ENCODE measurements around the gene METRN.

Gene METRN

GRCh38 chr16:693364-693763, 21.6 kb upstream of the METRN start:
- no peak for DNase-seq

GRCh38 chr16:693766-694165, 21.2 kb upstream of the METRN start:
- peak in 4 of 6 experiments; percentile 22 to 40 (median 31) for DNase-seq

GRCh38 chr16:694187-694862, 20.6 kb upstream of the METRN start:
- DNase-seq, result peak in 2 of 6 experiments; percentile 25 to 56

GRCh38 chr16:694863-695354, 20.0 kb upstream of the METRN start:
- no peak for DNase-seq

GRCh38 chr16:695355-696089, 19.4 kb upstream of the METRN start:
- DNase-seq, result peak; percentile 61 to 84 (median 71)

GRCh38 chr16:698911-699671, 15.8 kb upstream of the METRN start:
- DNase-seq, result no peak

GRCh38 chr16:700684-701584, 14.0 kb upstream of the METRN start:
- peak; percentile 9 to 69 (median 41) for DNase-seq

- DNase-seq, result no peak
Observed at GRCh38 chr16:702341-702740, 12.6 kb upstream of the METRN start.

- no peak for DNase-seq
Observed at GRCh38 chr16:703406-703805, 11.5 kb upstream of the METRN start.

- no peak for DNase-seq
Observed at GRCh38 chr16:704047-704446, 10.9 kb upstream of the METRN start.

- no peak for DNase-seq
Observed at GRCh38 chr16:704552-705380, 10.2 kb upstream of the METRN start.

GRCh38 chr16:705431-706188, 9.3 kb upstream of the METRN start, which contains the start of gene FBXL16:
Gene FBXL16, minus strand, starts transcription at chr16:705801. Its CDS starts 8,396 bp downstream, at chr16:697405.
- DNase-seq, result peak in 1 of 6 experiments; percentile 13

GRCh38 chr16:706189-707061, 8.5 kb upstream of the METRN start:
- DNase-seq, result no peak

- no peak for DNase-seq
Observed at GRCh38 chr16:707062-707538, 7.8 kb upstream of the METRN start.

GRCh38 chr16:708019-708418, 6.9 kb upstream of the METRN start:
- no peak for DNase-seq

- DNase-seq, result no peak
Observed at GRCh38 chr16:708959-709358, 6.0 kb upstream of the METRN start.

- DNase-seq, result no peak
Observed at GRCh38 chr16:709566-710499, 5.1 kb upstream of the METRN start.

GRCh38 chr16:710500-711075, 4.3 kb upstream of the METRN start:
- no peak for DNase-seq

Measured in stimulated activated naive CD4-positive, alpha-beta T cell (primary cell).